Right cardiac atrium (tissue), 5 donors: ENCODE measurements around the gene MICALL1. TPM values are rescaled to one million over a fixed set of nuclear protein-coding genes. Genes with fewer than 3 reads are reported as not detected.

Experiments
- ATAC-seq, 2 donors: fragments of 200-7000 bp; cut with Tn5 transposase; one replicate each; pipeline versions ENCODE4 v1.8.0 to v1.9.1; 2020; ENCODE audit warnings: moderate library complexity in 2 of 2, mild to moderate bottlenecking in 1 of 2
- DNase-seq, 3 donors: peaks; one replicate each; pipeline ENCODE4 v3.0.0-alpha.2; 2020
- H3K27ac ChIP-seq: one replicate; pipeline ENCODE4 v1.5.1; 2013; ENCODE audit warnings: mild to moderate bottlenecking, low read length, control low read depth, moderate library complexity
- H3K27me3 ChIP-seq: one replicate; pipeline ENCODE4 v1.6.1; 2013; ENCODE audit not compliant: control insufficient read depth, insufficient read depth
- H3K4me1 ChIP-seq: one replicate; pipeline ENCODE4 v1.6.1; 2013; ENCODE audit warnings: low read length; ENCODE audit not compliant: control insufficient read depth, insufficient read depth
- H3K4me3 ChIP-seq: one replicate; pipeline ENCODE4 v1.5.1; 2013; ENCODE audit warnings: low read length, control low read depth
- H3K9me3 ChIP-seq: one replicate; pipeline ENCODE4 v1.6.1; 2013; ENCODE audit warnings: low read length; ENCODE audit not compliant: control insufficient read depth
- WGBS: extraction: QIAGEN DNeasy Blood & Tissue Kit; methylation state at CpG from one replicate; pipeline ENCODE4 v1.1.7; 2013; 5-methylcytosine and 5-hydroxymethylcytosine counted together
- intact Hi-C, 4 donors: fragments of 100-400 bp; cut with DNase I; formaldehyde crosslinking; loops; one replicate each; pipeline versions ENCODE4 v1.11.0 to v1.14.0; 2022 to 2023
- polyA plus RNA-seq: library from polyadenylated mRNA; stranded (reverse); fragments of 200-250 nt; gene quantifications from one replicate; pipeline ENCODE4 v1.2.3, GENCODE V29; 2013
- total RNA-seq, 4 donors: library from RNA; stranded (reverse); fragmentation: NEBNext Ultra II Directional; extraction: Animal tissue kit (Norgen Biotek cat#: 25700); gene quantifications; one replicate each; pipeline ENCODE4 v1.2.1, GENCODE V29; 2021
- donor health status: healthy with polysubstance abuse.
- donor health status: DM: no; HTN: yes; CAD: no.
- donor health status: DM: no; HTN: no; CAD: no.
- donor health status: DM: no; HTN: yes; CAD: no; lungs with severe emphysema.
- donor health status: DM: yes; HTN: yes; CAD: no.

Gene MICALL1
- total and polyA plus RNA-seq, 5 donors, result 9.8 to 17.0 (median 13.2) TPM

GRCh38 chr22:37922191-37922590, 16.1 kb downstream of the MICALL1 start:
- no peaks in the 10 kb centered on the region for H3K4me1 ChIP-seq
- 91% methylated on average over 11 of the region's 11 CpGs for WGBS
- DNase-seq (no peak), ATAC-seq (no peak)
- no peaks in the 10 kb centered on the region for H3K27me3 ChIP-seq
- intact Hi-C loops, result no loop called here
- H3K9me3 ChIP-seq, result no peaks in the 10 kb centered on the region
- H3K4me3 ChIP-seq, result no peak overlapping the region
- no peak overlapping the region for H3K27ac ChIP-seq

- ATAC-seq (no peak), DNase-seq (no peak)
- WGBS, result 89% methylated on average over 4 of the region's 4 CpGs
- no peaks in the 10 kb centered on the region for H3K4me1 ChIP-seq
- intact Hi-C loops, result no loop called here
- H3K27me3 ChIP-seq, result no peaks in the 10 kb centered on the region
- no peak overlapping the region for H3K27ac ChIP-seq
- H3K9me3 ChIP-seq, result no peaks in the 10 kb centered on the region
- no peak overlapping the region for H3K4me3 ChIP-seq
These were observed 17.8 kb downstream of the MICALL1 start for GRCh38 chr22:37923927-37924326.

- no peak for DNase-seq
- ATAC-seq, result no peak
- intact Hi-C loops, result no loop called here
- no peaks in the 10 kb centered on the region for H3K27me3 ChIP-seq
- H3K4me3 ChIP-seq, result no peak overlapping the region
- H3K9me3 ChIP-seq, result no peaks in the 10 kb centered on the region
- H3K4me1 ChIP-seq, result no peaks in the 10 kb centered on the region
- WGBS, result 90% methylated on average over 18 of the region's 18 CpGs
- no peak overlapping the region for H3K27ac ChIP-seq
These were observed 18.4 kb downstream of the MICALL1 start for GRCh38 chr22:37924386-37925065.

GRCh38 chr22:37925330-37925729, 19.2 kb downstream of the MICALL1 start:
- DNase-seq, result no peak
- Histone ChIP-seq H3K4me3 (no peak overlapping the region), H3K9me3 (no peaks in the 10 kb centered on the region), H3K27ac (no peak overlapping the region), H3K27me3 (no peaks in the 10 kb centered on the region), H3K4me1 (no peaks in the 10 kb centered on the region)
- no peak for ATAC-seq
- intact Hi-C loops, result no loop called here
- WGBS, result 67% methylated on average over 3 of the region's 3 CpGs

- WGBS, result 93% methylated on average over 15 of the region's 15 CpGs
- no peaks in the 10 kb centered on the region for H3K4me1 ChIP-seq
- no peak overlapping the region for H3K4me3 ChIP-seq
- H3K9me3 ChIP-seq, result no peaks in the 10 kb centered on the region
- H3K27me3 ChIP-seq, result no peaks in the 10 kb centered on the region
- DNase-seq (no peak), ATAC-seq (no peak)
- intact Hi-C loops, result no loop called here
- H3K27ac ChIP-seq, result no peak overlapping the region
These were observed 19.7 kb downstream of the MICALL1 start for GRCh38 chr22:37925767-37926166.

- DNase-seq, result no peak
- intact Hi-C loops, result no loop called here
- no peak for ATAC-seq
- Histone ChIP-seq H3K4me3 (no peak overlapping the region), H3K27ac (no peak overlapping the region), H3K4me1 (no peaks in the 10 kb centered on the region), H3K9me3 (no peaks in the 10 kb centered on the region), H3K27me3 (no peaks in the 10 kb centered on the region)
- 92% methylated on average over 7 of the region's 7 CpGs for WGBS
These were observed 20.3 kb downstream of the MICALL1 start for GRCh38 chr22:37926358-37926757.

GRCh38 chr22:37926771-37927636, 20.9 kb downstream of the MICALL1 start:
- H3K9me3 ChIP-seq, result no peaks in the 10 kb centered on the region
- H3K4me1 ChIP-seq, result no peaks in the 10 kb centered on the region
- no peak overlapping the region for H3K4me3 ChIP-seq
- 90% methylated on average over 32 of the region's 32 CpGs for WGBS
- H3K27me3 ChIP-seq, result no peaks in the 10 kb centered on the region
- ATAC-seq, result no peak
- no peak for DNase-seq
- intact Hi-C loops, result no loop called here
- H3K27ac ChIP-seq, result no peak overlapping the region

GRCh38 chr22:37927637-37927936, 21.5 kb downstream of the MICALL1 start:
- intact Hi-C loops, result no loop called here
- no peaks in the 10 kb centered on the region for H3K27me3 ChIP-seq
- 98% methylated on average over 5 of the region's 5 CpGs for WGBS
- H3K9me3 ChIP-seq, result no peaks in the 10 kb centered on the region
- H3K4me1 ChIP-seq, result no peaks in the 10 kb centered on the region
- H3K4me3 ChIP-seq, result no peak overlapping the region
- ATAC-seq, result no peak
- DNase-seq, result no peak
- no peak overlapping the region for H3K27ac ChIP-seq

GRCh38 chr22:37929390-37929789, 23.3 kb downstream of the MICALL1 start:
- 93% methylated on average over 5 of the region's 5 CpGs for WGBS
- intact Hi-C loops, result no loop called here

GRCh38 chr22:37930270-37930951, 24.3 kb downstream of the MICALL1 start:
- DNase-seq (no peak), ATAC-seq (no peak)
- H3K4me3 ChIP-seq, result no peak overlapping the region
- no peak overlapping the region for H3K27ac ChIP-seq
- intact Hi-C loops, result loop anchor here in 2 of 4 donors (10.0 kb wide), 2 partner anchors 46 to 116 kb away; no protein-coding TSS in a partner anchor
- no peaks in the 10 kb centered on the region for H3K9me3 ChIP-seq
- peaks cover 10% of the 10 kb centered on the region for H3K4me1 ChIP-seq
- H3K27me3 ChIP-seq, result no peaks in the 10 kb centered on the region
- 78% methylated on average over 11 of the region's 11 CpGs for WGBS

More at GRCh38 chr22:37929390-37929789, 23.3 kb downstream of the MICALL1 start:
- peaks cover 10% of the 10 kb centered on the region for H3K4me1 ChIP-seq
- H3K27ac ChIP-seq, result no peak overlapping the region
- no peaks in the 10 kb centered on the region for H3K27me3 ChIP-seq
- DNase-seq (no peak), ATAC-seq (no peak)
- no peak overlapping the region for H3K4me3 ChIP-seq
- H3K9me3 ChIP-seq, result no peaks in the 10 kb centered on the region

GRCh38 chr22:37930952-37931440, 24.9 kb downstream of the MICALL1 start:
- WGBS, result 88% methylated on average over 2 of the region's 2 CpGs
- no peaks in the 10 kb centered on the region for H3K27me3 ChIP-seq
- no peak for ATAC-seq
- no peaks in the 10 kb centered on the region for H3K9me3 ChIP-seq
- no peak overlapping the region for H3K4me3 ChIP-seq
- no peak overlapping the region for H3K27ac ChIP-seq
- DNase-seq, result no peak
- intact Hi-C loops, result loop anchor here in 2 of 4 donors (10.0 kb wide), 2 partner anchors 46 to 116 kb away; no protein-coding TSS in a partner anchor
- peaks cover 10% of the 10 kb centered on the region for H3K4me1 ChIP-seq
